ENCODE measurements around the gene SH3PXD2A. TPM values are rescaled to one million over a fixed set of nuclear protein-coding genes. Genes with fewer than 3 reads are reported as not detected.

The SH3PXD2A gene
- total and polyA plus RNA-seq, 10 of the 15 experiments (the other 5 are each of a cell fraction or from before 2014, with no cell fraction given) = 0.63 to 14.0 (median 4.4) TPM

GRCh38 chr10:103818105-103818504, 37.3 kb downstream of the SH3PXD2A start:
- H3K9me3 ChIP-seq (replicated peaks; ENCODE audit: control insufficient read depth, insufficient read depth, low read length) = no peaks in the 10 kb centered on the region
- H4K20me1 ChIP-seq (ENCODE audit: control insufficient read depth, insufficient read depth) = no peaks in the 10 kb centered on the region
- no peak overlapping the region for H3K9ac ChIP-seq (ENCODE audit: control insufficient read depth, insufficient read depth, low read length)
- no TSS peak for BruUV-seq (replicated peaks)
- no peak for TF ChIP-seq BHLHE40 (IDR thresholded peaks at IDR 0.05; ENCODE audit: borderline replicate concordance in 1 of 2, low read depth in 2 of 2, low read length in 1 of 2)
- no peak for TF ChIP-seq NFXL1 (IDR thresholded peaks at IDR 0.05; ENCODE audit: borderline replicate concordance)
- no peak for TF ChIP-seq FOS (IDR thresholded peaks at IDR 0.05; ENCODE audit: borderline replicate concordance, extremely low read depth, insufficient read length)
- no peak for TF ChIP-seq RAD21 (IDR thresholded peaks at IDR 0.05; ENCODE audit: insufficient read depth, low read depth, low read length)
- TF ChIP-seq, protein P1, sequence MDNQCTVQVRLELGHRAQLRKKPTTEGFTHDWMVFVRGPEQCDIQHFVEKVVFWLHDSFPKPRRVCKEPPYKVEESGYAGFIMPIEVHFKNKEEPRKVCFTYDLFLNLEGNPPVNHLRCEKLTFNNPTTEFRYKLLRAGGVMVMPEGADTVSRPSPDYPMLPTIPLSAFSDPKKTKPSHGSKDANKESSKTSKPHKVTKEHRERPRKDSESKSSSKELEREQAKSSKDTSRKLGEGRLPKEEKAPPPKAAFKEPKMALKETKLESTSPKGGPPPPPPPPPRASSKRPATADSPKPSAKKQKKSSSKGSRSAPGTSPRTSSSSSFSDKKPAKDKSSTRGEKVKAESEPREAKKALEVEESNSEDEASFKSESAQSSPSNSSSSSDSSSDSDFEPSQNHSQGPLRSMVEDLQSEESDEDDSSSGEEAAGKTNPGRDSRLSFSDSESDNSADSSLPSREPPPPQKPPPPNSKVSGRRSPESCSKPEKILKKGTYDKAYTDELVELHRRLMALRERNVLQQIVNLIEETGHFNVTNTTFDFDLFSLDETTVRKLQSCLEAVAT (IDR thresholded peaks at IDR 0.05) = no peak
- no peak for TF ChIP-seq EZH2 (IDR thresholded peaks at IDR 0.05; ENCODE audit: borderline replicate concordance, control insufficient read depth, low read depth, low read length)
- no peak for TF ChIP-seq NFYA (IDR thresholded peaks at IDR 0.05; ENCODE audit: borderline replicate concordance, low read depth, low read length)
- no peak for TF ChIP-seq EGR1 (IDR thresholded peaks at IDR 0.05; ENCODE audit: borderline replicate concordance in 1 of 2, low read depth in 2 of 2, low read length in 2 of 2)
- TF ChIP-seq USF2 (IDR thresholded peaks at IDR 0.05; ENCODE audit: borderline replicate concordance, low read depth, low read length) = no peak
- TF ChIP-seq, protein P2, sequence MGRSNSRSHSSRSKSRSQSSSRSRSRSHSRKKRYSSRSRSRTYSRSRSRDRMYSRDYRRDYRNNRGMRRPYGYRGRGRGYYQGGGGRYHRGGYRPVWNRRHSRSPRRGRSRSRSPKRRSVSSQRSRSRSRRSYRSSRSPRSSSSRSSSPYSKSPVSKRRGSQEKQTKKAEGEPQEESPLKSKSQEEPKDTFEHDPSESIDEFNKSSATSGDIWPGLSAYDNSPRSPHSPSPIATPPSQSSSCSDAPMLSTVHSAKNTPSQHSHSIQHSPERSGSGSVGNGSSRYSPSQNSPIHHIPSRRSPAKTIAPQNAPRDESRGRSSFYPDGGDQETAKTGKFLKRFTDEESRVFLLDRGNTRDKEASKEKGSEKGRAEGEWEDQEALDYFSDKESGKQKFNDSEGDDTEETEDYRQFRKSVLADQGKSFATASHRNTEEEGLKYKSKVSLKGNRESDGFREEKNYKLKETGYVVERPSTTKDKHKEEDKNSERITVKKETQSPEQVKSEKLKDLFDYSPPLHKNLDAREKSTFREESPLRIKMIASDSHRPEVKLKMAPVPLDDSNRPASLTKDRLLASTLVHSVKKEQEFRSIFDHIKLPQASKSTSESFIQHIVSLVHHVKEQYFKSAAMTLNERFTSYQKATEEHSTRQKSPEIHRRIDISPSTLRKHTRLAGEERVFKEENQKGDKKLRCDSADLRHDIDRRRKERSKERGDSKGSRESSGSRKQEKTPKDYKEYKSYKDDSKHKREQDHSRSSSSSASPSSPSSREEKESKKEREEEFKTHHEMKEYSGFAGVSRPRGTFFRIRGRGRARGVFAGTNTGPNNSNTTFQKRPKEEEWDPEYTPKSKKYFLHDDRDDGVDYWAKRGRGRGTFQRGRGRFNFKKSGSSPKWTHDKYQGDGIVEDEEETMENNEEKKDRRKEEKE (IDR thresholded peaks at IDR 0.05) = no peak
- TF ChIP-seq ZSCAN29 (IDR thresholded peaks at IDR 0.05) = no peak
- TF ChIP-seq ZBTB33 (IDR thresholded peaks at IDR 0.05) = no peak
- H3K36me3 ChIP-seq (ENCODE audit: control insufficient read depth in 2 of 2, insufficient read depth in 2 of 2, low read length in 1 of 2) = no peaks in the 10 kb centered on the region
- ChIA-PET RAD21 (ENCODE audit: unreplicated experiment) (no interaction called here), CTCF (interaction anchor here (0.6 kb wide), 1 partner anchor 86 kb away, joined by 3 read pairs; no protein-coding TSS in a partner anchor), SMC1A (ENCODE audit: uncharacterized antibody, unreplicated experiment) (no interaction called here), POLR2A (no interaction called here)
- no peak overlapping the region for H3K4me3 ChIP-seq
- intact Hi-C loops (cut with micrococcal nuclease; ENCODE audit: unreplicated experiment) = no loop called here
- no peak overlapping the region for H3K27ac ChIP-seq (ENCODE audit: control insufficient read depth, insufficient read depth)
- ATAC-seq (no peak), FAIRE-seq (no peak), DNase-seq (ENCODE audit: low read depth, low spot score) (no peak)
- no peak overlapping the region for H2AFZ ChIP-seq (ENCODE audit: control insufficient read depth, low read depth, low read length)
- no peaks in the 10 kb centered on the region; a peak in 1 of 4 replicates for H3K27me3 ChIP-seq (replicated peaks in 1 of 2; ENCODE audit: control insufficient read depth in 2 of 2, insufficient read depth in 2 of 2, low read length in 1 of 2)
- no peak overlapping the region for H3K4me2 ChIP-seq (ENCODE audit: control insufficient read depth, insufficient read depth)
- 50% methylated on average over 3 of the region's 3 CpGs for WGBS (ENCODE audit: insufficient coverage, insufficient replicate concordance, low lambda C conversion rate, missing lambda C conversion rate)
- H3K79me2 ChIP-seq (ENCODE audit: control insufficient read depth, insufficient read depth, low read length) = no peaks in the 10 kb centered on the region
- peaks cover 4% of the 10 kb centered on the region; the same call in 1 of the 2 replicates for H3K4me1 ChIP-seq (ENCODE audit: control insufficient read depth, insufficient read depth, low read length)
- in situ Hi-C loops (cut with MboI) = no loop called here

All from GM12878 (cell line).